PC-3 (cell line): ENCODE data around the gene PDZD7.

Experiments
- EZH2 ChIP-seq: fragments of 300-600 bp; sonication (generic); IDR thresholded peaks from one replicate; pipeline ENCODE4 v1.6.1; 2017; ENCODE audit warnings: antibody characterized with exemption, mild to moderate bottlenecking, low read length; ENCODE audit not compliant: unreplicated experiment
- EZH2phosphoT487 ChIP-seq: fragments of 300-600 bp; sonication (generic); IDR thresholded peaks from 2 replicates; pipeline ENCODE4 v1.6.1; 2018; ENCODE audit warnings: mild to moderate bottlenecking, antibody characterized with exemption, low read length, borderline replicate concordance
- TF ChIP-seq, protein P1 (sequence below): fragments of 300-600 bp; sonication (generic); conservative IDR thresholded peaks from 2 replicates; pipeline ENCODE4 v1.5.1; 2017; ENCODE audit warnings: antibody characterized with exemption, low read depth, mild to moderate bottlenecking, low read length

DNA sequence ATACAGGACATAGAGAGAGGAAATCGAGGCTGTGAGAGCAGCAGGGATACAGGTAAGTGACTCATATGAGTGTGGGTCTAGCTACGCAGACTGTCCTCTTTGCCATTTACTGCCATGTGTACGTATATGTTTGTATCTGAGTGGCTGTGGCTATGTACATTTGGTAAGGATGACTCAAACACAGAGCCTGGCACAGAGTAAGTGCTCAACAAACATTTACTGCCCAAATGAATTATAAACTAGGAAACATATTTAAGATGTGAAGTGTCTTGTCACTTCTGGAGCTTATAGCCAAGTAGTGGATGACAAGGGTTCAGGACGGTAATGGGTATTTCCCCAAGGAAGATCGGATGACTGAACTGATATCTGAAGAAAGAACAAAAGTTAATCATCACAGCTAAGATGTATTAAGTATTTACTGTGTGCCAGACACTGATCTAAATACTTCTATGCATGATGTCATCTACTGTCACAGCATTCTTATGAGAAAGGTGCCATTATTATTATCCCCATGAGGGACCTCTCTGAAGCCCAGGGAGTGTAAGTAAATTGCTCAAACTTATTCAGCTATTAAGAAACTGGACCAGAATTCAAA is 49.7 kb downstream of the PDZD7 start:
- TF ChIP-seq, protein P1, sequence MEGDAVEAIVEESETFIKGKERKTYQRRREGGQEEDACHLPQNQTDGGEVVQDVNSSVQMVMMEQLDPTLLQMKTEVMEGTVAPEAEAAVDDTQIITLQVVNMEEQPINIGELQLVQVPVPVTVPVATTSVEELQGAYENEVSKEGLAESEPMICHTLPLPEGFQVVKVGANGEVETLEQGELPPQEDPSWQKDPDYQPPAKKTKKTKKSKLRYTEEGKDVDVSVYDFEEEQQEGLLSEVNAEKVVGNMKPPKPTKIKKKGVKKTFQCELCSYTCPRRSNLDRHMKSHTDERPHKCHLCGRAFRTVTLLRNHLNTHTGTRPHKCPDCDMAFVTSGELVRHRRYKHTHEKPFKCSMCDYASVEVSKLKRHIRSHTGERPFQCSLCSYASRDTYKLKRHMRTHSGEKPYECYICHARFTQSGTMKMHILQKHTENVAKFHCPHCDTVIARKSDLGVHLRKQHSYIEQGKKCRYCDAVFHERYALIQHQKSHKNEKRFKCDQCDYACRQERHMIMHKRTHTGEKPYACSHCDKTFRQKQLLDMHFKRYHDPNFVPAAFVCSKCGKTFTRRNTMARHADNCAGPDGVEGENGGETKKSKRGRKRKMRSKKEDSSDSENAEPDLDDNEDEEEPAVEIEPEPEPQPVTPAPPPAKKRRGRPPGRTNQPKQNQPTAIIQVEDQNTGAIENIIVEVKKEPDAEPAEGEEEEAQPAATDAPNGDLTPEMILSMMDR, result no peak
- TF ChIP-seq EZH2 (no peak), EZH2phosphoT487 (no peak)
